Cerebellar nuclear complex (tissue), 1 donor: ENCODE data around the gene ADAMTS17.

Source experiments
- DNase-seq, 2 experiments: peaks; one replicate each; lab custom pipeline; 2025; lab: John Stamatoyannopoulos, UW

Gene ADAMTS17

DNA sequence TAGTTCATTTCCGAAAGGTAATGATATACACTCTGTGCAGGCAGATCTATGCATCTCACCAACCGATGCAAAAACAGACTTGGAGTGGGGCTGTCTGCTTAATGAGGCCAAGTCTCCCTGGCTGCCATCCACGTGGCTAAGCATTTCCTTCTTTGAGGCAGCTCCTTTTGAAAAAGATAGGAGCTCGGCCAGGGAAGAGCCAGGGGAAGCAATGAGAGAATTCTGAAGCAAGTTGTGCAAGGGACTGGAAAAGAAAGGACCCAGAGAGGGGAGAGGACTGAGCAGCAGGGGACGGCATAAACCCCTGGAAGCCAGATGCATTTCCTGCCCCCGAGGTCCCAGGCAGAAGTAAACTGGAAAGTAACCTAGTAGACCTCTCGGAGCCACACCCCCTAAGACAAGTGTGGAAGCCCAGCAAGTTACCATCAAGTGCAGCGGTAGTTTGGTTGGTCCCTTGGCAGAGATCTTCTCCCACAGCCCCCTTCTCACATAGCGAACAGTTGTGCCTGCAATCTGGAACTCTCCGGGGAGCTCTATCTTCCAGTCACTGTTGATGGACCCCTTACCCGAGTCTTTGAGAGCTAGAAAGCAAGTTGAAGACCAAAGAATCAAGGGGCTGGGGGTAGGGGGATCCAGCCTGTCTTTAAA, 288.2 kb downstream of the ADAMTS17 start:
- DNase-seq: no peak

DNA sequence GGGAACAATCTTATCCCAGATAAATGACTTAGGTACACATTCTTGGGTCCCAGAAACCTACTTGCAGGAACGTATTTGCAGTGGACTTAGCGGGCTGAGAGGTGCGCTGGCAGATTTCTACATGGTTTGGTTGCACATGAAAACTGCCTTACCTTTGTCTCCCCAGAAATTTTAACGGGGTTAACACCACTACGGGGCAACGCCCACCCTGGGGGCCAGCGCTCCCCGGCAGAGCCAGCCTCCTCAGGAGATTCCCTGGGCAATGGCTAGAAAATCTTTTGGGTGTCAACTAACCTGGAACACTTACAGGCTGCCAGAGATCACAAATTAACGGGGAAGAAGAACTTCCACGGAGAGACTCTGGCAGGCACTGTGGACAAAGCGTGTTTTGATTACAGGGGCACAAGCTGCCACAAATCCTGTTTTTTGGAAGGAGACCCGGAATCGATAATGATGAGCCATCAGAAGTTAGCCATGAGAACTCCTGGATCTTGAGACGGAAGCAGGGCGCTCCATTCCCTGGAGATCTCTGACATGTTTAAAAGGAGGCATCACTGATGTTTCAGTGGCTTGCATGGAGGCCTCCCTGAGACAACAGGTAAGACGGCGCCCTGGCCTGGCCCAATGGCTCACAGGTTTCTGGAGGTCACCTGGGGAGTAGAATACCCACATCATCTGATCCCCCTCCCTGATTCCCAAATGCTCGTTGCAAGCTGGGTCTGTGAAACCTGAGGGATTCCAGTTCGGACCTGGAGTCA, 288.9 kb downstream of the ADAMTS17 start:
- no peak for DNase-seq

- no peak for DNase-seq
These were observed 290.6 kb downstream of the ADAMTS17 start for GRCh38 chr15:100050877-100051786.

DNA sequence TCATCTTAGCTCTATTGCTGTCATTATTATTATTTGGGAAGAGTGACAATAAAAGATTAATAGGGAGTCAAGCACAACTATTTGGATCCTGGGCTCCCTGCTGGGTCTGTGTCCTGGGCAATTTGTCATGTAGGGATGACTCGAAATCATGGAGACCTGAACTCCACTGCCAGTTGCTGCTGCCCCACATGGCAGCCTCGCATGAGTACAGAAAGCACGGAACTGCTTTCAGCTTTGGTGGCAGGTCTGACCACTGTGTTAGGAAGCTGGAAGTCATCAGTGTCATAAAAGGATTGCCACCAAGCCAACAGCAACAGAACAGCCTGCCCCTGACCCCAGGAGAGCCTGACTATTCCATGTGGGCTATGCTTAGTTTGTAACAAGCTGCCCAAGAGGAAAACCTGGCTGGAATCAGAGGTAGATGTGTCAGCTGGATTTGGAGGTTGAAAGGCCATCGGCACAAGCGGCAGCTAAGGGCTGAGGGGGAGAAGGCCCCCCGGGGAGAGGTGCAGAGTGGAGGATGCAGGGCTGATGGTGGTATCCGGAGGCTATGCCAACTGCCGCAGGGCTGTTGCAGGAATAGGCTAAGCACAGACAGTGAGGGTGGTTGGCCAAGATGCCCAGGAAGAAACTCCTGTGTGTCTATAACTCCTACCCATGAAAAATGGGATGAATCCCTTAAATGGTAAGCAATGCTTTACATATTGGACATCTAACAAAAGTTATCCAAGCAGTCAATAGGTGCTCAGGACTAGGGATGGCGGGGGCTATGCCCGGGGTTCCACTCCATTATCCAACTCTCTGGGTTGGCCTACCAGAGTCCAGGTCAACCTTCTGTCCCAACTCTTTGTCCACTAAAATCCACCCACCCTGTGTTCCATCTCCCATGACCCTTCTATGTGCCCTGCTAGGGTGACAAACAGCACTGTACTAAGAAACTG, 291.6 kb downstream of the ADAMTS17 start:
- no peak for DNase-seq

GRCh38 chr15:100049483-100049882, 292.3 kb downstream of the ADAMTS17 start:
- DNase-seq: no peak

- no peak for DNase-seq
These were observed 293.0 kb downstream of the ADAMTS17 start for GRCh38 chr15:100048736-100049135.

GRCh38 chr15:100043692-100044091, 298.1 kb downstream of the ADAMTS17 start:
- no peak for DNase-seq

- no peak for DNase-seq
These were observed 298.6 kb downstream of the ADAMTS17 start for GRCh38 chr15:100043068-100043641.

DNA sequence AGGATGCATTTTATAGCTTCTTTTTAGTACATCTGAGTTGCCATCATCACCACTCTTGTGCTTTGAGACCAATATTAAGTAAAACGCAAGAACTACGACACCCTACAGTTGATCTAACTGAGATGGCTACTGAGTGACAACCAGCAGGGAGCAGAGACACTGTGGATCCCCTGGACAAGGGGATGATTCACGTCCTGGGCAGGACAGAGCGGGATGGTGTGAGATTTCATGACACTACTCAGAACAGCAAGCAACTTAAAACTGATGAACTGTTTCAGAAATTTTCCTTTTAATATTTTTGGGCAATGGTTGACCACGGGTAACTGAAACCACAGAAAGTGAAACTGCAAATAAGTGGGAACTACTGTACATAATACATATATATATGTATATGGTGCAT, 299.2 kb downstream of the ADAMTS17 start:
- DNase-seq: no peak

- DNase-seq: no peak
These were observed 300.5 kb downstream of the ADAMTS17 start for GRCh38 chr15:100041127-100041828.

DNA sequence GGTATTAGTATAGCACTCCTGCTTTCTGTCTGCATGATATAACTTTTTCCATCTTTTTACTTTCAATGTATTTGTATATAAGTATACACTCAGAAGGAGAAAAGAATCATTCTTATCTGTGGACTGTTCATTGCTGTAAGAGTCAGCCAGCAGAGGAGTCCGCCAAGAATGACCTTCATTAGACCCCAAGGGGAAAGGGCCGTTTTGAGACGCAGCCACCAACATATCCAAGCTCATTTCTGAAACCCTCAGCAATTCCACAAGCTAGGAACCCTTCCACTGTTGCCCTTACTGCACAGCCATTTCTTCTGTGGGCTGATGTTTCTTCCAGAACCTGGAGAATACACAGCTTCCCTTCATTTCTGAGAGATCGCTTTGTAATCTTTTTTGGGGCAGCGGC, 301.8 kb downstream of the ADAMTS17 start:
- DNase-seq: no peak

- no peak for DNase-seq
These were observed 303.0 kb downstream of the ADAMTS17 start for GRCh38 chr15:100038736-100039135.

DNA sequence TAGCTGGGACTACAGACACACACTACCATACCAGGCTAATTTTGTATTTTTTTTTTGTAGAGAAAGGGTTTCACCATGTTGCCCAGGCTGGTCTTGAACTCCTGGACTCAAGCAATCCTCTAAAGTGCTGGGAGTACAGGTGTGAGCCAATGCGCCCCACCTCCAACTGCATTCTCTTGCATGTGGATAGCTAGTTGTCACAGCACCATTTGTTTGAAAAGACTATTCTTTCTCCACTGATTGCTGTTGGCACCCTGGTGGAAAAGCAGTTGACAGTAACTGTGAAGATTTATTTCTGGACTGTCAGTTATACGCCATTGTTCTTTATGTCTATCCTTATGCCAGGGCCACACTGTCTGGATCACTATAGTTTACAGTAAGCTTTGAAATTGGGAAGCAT, 303.9 kb downstream of the ADAMTS17 start:
- no peak for DNase-seq

- DNase-seq: no peak
These were observed 305.8 kb downstream of the ADAMTS17 start for GRCh38 chr15:100036015-100036414.

DNA sequence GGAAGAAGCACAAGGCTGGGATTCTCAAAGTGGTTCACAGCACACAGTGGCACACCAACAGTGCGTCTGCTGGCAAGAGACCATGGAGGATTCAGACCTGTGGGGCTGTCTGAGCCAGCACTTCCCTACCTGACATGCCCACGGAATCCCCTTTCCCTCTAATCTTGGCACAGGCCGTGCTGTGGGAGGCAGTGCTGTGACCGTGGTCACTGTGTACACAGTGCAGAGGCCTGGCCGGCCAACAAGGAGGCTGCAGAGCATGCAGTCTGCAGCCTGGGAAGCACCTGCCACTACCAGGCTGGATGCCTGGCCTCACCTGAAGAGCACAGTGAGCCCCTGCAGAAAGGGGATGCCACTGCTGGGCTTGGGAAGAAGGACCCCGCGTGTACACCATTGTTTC, 307.6 kb downstream of the ADAMTS17 start:
- no peak for DNase-seq

GRCh38 chr15:100033140-100033857, 308.5 kb downstream of the ADAMTS17 start:
- no peak for DNase-seq

DNA sequence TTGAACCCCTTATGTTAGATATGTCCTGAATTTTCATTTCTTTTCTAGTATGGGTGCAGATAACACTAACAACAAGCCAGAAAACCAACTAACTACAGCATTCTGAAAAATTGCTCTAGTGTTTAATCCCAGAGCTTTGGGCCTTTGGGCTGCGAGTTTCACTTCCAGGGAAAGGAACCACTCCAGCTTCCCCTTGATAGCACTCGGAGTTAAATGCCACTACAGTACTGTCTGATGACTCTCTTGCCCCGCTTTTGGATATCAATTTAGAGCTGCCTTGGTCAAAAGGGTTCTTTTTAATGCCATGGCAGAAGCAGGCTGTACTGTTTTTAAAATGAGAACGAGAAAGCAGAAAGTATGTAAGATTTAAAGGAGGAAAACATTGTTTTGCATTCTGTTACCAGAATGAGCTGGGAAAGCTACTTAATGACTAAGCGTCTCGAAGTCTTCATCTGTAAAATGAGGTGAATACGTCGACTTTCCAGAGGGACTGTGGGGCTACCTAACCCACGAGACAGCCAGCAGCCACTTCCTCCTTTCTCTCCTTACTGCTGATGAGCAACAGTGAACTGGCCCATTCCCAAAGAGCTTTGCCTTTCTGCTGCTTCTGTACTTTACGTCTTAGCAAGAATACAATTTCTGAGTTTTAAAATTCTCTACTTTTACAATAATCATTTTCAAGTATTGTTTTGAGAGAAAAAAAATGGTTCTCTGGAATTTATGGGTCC, 309.3 kb downstream of the ADAMTS17 start:
- no peak for DNase-seq

GRCh38 chr15:100031665-100032357, 310.0 kb downstream of the ADAMTS17 start:
- no peak for DNase-seq
